Left lung (tissue), 10 donors: Measurements from ENCODE around the gene RAB15. TPM values are rescaled to one million over a fixed set of nuclear protein-coding genes. Genes with fewer than 3 reads are reported as not detected.

Experiments
- ATAC-seq: fragments of 200-7000 bp; cut with Tn5 transposase; one replicate; pipeline ENCODE4 v1.9.1; 2020; ENCODE audit warnings: moderate library complexity
- DNase-seq, 4 donors: peaks; one replicate each; pipeline ENCODE4 v3.0.0-alpha.2; 2013 to 2020
- H3K27ac ChIP-seq, 2 donors: fragments of 200-600 bp; sonication (generic) in 1 of 2; one replicate each; pipeline versions ENCODE4 v1.5.0 to v1.8.0; 2020 to 2021
- H3K27me3 ChIP-seq, 2 donors: fragments of 200-600 bp; sonication (generic) in 1 of 2; one replicate each; pipeline versions ENCODE4 v1.5.0 to v1.8.0; 2020 to 2021
- H3K36me3 ChIP-seq, 2 donors: fragments of 200-600 bp; sonication (generic) in 1 of 2; one replicate each; pipeline versions ENCODE4 v1.5.0 to v1.8.0; 2020 to 2021
- H3K4me1 ChIP-seq, 2 donors: fragments of 200-600 bp; one replicate each; pipeline ENCODE4 v1.8.0; 2021
- H3K4me3 ChIP-seq, 2 donors: fragments of 200-600 bp; sonication (generic) in 1 of 2; one replicate each; pipeline versions ENCODE4 v1.5.0 to v1.8.0; 2020 to 2021; ENCODE audit warnings: mild to moderate bottlenecking in 1 of 2
- H3K9me3 ChIP-seq, 2 donors: fragments of 200-600 bp; sonication (generic) in 1 of 2; one replicate each; pipeline versions ENCODE4 v1.5.0 to v1.8.0; 2020 to 2021
- CTCF ChIP-seq, 2 donors: fragments of 200-600 bp; sonication (generic) in 1 of 2; IDR thresholded peaks; one replicate each; pipeline versions ENCODE4 v1.5.0 to v1.8.0; 2021; ENCODE audit warnings: antibody characterized with exemption in 2 of 2
- intact Hi-C, 2 donors: fragments of 100-400 bp; cut with DNase I; formaldehyde crosslinking; loops; one replicate each; pipeline versions ENCODE4 v1.11.2 to v1.14.2; 2022
- polyA plus RNA-seq, 6 donors: library from polyadenylated mRNA; unstranded; fragments of 120-200 nt; gene quantifications; one replicate each; pipeline ENCODE4 v1.2.1, GENCODE V29; 2013; ENCODE audit not compliant: insufficient read length in 6 of 6
- total RNA-seq, 2 donors: library from RNA; stranded (reverse); fragmentation: NEBNext Ultra II Directional; extraction: Animal tissue kit (Norgen Biotek cat#: 25700); gene quantifications; one replicate each; pipeline ENCODE4 v1.2.1, GENCODE V29; 2021
- donor health status: DM: no; HTN: yes; CAD: no.
- donor health status: DM: no; HTN: no; CAD: no.

The RAB15 gene
- total and polyA plus RNA-seq, 8 donors = 21.8 to 36.6 (median 30.7) TPM

DNA sequence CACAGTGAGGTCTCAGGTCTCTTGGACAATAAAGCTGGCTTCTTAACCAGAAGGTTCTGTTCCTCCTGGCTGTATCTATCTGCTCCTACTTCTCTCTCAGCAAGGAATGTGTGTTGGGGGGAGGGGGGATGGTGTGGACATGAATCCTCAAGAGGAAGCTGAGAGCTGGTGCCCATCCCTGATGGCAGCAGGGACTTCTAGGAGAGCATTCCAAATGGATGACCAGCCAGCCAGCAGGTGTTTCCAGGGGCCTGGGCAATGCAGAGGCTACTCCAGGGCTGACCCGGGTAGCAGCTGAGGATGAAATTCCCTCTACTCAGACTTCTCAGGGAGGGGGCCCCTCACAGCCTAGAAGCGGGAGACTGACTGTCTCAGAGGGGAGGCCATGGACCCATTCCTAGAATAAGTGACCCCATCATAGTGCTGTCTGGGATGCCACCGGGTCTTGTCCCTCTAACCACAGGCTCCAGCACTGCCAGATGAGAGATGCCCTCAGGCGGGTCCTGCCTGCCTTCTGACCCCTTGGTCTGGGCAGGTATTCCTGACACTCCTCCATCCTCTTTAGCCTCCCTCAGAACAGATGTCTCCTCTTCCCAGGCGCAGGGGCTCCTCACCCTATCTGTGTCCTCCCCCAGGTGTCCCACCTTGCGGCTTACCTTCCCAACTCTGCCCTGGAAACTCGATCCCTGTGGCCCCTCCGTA lies 1.2 kb downstream of the RAB15 start:
- Histone ChIP-seq H3K4me1 (peaks cover 0 to 21% of the 10 kb centered on the region in 2 donors), H3K9me3 (no peaks in the 10 kb centered on the region), H3K36me3 (no peaks in the 10 kb centered on the region), H3K27ac (no peak overlapping the region), H3K4me3 (peak overlapping the region; percentile 47 to 61), H3K27me3 (peaks cover 0 to 23% of the 10 kb centered on the region in 2 donors)
- TF ChIP-seq CTCF (IDR thresholded peaks at IDR 0.05) = no peak
- intact Hi-C loops = no loop called here
- no peak for DNase-seq
- ATAC-seq = peak; percentile 18

DNA sequence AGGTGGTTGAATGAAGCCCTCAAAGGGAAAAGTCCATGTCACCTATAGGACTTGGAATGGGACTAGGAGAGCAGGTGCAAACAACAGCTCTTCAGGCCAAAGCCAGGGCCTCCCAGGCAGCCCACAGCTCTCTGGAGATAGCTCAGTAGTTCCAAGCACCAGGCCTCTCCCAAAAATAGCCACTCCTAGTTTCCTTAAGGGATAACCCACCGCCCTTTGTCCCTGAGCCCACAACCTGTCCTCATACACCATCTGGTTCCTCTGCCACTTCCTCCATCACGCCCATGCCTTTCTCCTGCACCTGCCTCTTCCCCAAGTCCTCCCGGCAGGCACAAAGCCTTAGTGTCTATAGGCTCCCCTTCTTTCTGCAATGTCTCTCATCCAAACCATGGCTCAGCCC lies 2.1 kb downstream of the RAB15 start:
- Histone ChIP-seq H3K4me1 (peaks cover 0 to 21% of the 10 kb centered on the region in 2 donors), H3K27me3 (peaks cover 0 to 23% of the 10 kb centered on the region in 2 donors), H3K9me3 (no peaks in the 10 kb centered on the region), H3K27ac (no peak overlapping the region), H3K36me3 (no peaks in the 10 kb centered on the region), H3K4me3 (no peak overlapping the region)
- intact Hi-C loops = no loop called here
- TF ChIP-seq CTCF (IDR thresholded peaks at IDR 0.05) = no peak
- DNase-seq (no peak), ATAC-seq (no peak)

GRCh38 chr14:64968651-64969050 lies 3.5 kb downstream of the RAB15 start:
- Histone ChIP-seq H3K4me1 (peaks cover 0 to 21% of the 10 kb centered on the region in 2 donors), H3K27me3 (peaks cover 0 to 23% of the 10 kb centered on the region in 2 donors), H3K27ac (no peak overlapping the region), H3K4me3 (no peak overlapping the region), H3K9me3 (no peaks in the 10 kb centered on the region), H3K36me3 (no peaks in the 10 kb centered on the region)
- TF ChIP-seq CTCF (IDR thresholded peaks at IDR 0.05) = no peak
- DNase-seq (no peak), ATAC-seq (no peak)
- intact Hi-C loops = no loop called here

- no peak for DNase-seq
- Histone ChIP-seq H3K4me3 (no peak overlapping the region), H3K9me3 (no peaks in the 10 kb centered on the region), H3K27me3 (peaks cover 0 to 22% of the 10 kb centered on the region in 2 donors), H3K27ac (no peak overlapping the region), H3K36me3 (no peaks in the 10 kb centered on the region), H3K4me1 (peaks cover 0 to 21% of the 10 kb centered on the region in 2 donors)
- no peak for TF ChIP-seq CTCF (IDR thresholded peaks at IDR 0.05)
- no peak for ATAC-seq
- intact Hi-C loops = no loop called here
Measured at GRCh38 chr14:64968167-64968566, 4.0 kb downstream of the RAB15 start.

DNA sequence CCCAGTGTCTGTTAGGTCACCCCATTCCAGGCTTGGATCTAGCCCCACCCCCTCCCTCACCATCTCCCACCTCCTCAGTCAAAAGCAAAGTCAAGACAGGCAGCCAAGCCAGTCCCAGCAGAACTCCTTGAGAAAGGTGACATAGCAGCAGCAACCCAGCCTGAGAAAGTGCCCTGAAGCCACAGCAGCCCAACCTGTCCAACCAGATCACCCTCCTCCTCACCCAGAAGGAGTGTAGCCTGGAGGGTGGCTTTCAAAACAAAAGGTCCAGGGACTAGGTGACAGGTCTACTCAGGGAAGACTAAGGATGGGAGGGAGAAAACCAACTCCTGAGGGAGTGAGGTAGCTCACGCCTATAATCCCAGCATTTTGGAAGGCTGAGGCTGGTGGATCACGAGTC lies 5.2 kb downstream of the RAB15 start:
- ATAC-seq (peak; percentile 87), DNase-seq (peak in 3 of 4 donors; percentile 28 to 87 (median 68))
- Histone ChIP-seq H3K4me3 (no peak overlapping the region), H3K9me3 (no peaks in the 10 kb centered on the region), H3K27ac (no peak overlapping the region), H3K27me3 (peaks cover 0 to 12% of the 10 kb centered on the region in 2 donors), H3K36me3 (no peaks in the 10 kb centered on the region), H3K4me1 (peaks cover 0 to 13% of the 10 kb centered on the region in 2 donors)
- no peak for TF ChIP-seq CTCF (IDR thresholded peaks at IDR 0.05)
- intact Hi-C loops = no loop called here
